Epithelial cell of proximal tubule (primary cell): Measurements from ENCODE around the gene KRT3. TPM values are rescaled to one million over a fixed set of nuclear protein-coding genes. Genes with fewer than 3 reads are reported as not detected.

ENCODE experiments used
- DNase-seq: peaks from one replicate; pipeline ENCODE4 v3.0.0-alpha.2; 2011; ENCODE audit warnings: low read depth
- H3K4me3 ChIP-seq: 2 replicates; pipeline ENCODE4 v1.5.1; 2011; ENCODE audit warnings: low read depth, mild to moderate bottlenecking, low read length
- total RNA-seq: library from RNA; depleted of rRNA; stranded (reverse); fragments of >200 nt; gene quantifications from 2 replicates; pipeline ENCODE4 v1.2.3, GENCODE V29; 2015
- TF ChIP-seq, protein P1 (sequence below): conservative IDR thresholded peaks from 2 replicates; pipeline ENCODE4 v1.5.1; 2012; ENCODE audit warnings: low read depth, mild to moderate bottlenecking, low read length

Gene KRT3
- total RNA-seq, 1 donor from 2014 or later = 0.06 TPM

DNA sequence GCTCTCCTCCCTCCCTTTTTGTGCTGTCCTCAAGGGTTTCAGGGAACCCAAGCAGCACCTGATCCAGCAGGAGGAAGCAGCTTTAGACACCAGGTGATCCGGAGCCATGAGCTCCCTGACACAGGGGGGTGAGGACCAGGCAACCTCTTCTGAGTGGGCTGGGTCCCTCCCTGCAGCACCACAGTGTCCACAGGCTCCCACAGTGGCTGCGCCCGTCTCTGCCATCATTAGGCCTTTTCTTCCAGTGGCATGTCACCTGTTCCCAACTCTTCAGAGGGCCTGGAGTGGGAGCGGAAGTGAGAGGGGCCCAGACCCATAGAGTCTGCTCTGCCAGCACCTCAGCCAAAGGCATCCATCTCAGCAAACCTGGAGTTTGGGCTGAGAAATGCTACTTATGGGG lies 18.4 kb downstream of the KRT3 start:
- no peak for DNase-seq
- H3K4me3 ChIP-seq = no peak overlapping the region
- TF ChIP-seq, protein P1, sequence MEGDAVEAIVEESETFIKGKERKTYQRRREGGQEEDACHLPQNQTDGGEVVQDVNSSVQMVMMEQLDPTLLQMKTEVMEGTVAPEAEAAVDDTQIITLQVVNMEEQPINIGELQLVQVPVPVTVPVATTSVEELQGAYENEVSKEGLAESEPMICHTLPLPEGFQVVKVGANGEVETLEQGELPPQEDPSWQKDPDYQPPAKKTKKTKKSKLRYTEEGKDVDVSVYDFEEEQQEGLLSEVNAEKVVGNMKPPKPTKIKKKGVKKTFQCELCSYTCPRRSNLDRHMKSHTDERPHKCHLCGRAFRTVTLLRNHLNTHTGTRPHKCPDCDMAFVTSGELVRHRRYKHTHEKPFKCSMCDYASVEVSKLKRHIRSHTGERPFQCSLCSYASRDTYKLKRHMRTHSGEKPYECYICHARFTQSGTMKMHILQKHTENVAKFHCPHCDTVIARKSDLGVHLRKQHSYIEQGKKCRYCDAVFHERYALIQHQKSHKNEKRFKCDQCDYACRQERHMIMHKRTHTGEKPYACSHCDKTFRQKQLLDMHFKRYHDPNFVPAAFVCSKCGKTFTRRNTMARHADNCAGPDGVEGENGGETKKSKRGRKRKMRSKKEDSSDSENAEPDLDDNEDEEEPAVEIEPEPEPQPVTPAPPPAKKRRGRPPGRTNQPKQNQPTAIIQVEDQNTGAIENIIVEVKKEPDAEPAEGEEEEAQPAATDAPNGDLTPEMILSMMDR = no peak

DNA sequence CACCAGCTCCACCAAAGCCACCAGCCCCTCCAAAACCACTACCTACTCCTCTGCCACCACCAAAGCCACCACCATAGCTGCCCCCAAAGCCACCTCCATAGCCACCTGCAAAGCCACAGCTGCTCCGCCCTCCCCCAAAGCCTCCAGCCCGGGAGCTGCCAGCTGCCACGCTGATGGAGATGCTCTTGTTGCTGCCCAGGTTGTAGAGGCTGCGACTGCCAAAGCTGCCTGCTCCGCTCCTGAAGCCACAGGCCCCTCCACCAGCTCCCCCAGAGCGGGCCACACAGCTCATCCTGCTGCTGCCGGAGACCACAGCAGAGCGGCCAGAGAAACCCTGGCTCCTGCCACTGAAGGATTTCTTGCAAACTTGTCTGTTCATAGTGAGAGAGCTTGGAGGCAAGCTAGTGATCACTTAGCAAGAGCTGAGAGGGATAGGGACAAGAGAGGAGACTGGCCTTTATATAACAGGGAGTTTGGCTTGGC lies 19.0 kb downstream of the KRT3 start, which contains the start of gene KRT76:
Gene KRT76, minus strand, starts transcription at position 433 of the 483 bp plus-strand sequence. Its CDS starts 54 bp downstream, at position 379.
- no peak within 1 kb of the TSS for H3K4me3 ChIP-seq
- DNase-seq = no peak
- TF ChIP-seq, protein P1 = no peak

DNA sequence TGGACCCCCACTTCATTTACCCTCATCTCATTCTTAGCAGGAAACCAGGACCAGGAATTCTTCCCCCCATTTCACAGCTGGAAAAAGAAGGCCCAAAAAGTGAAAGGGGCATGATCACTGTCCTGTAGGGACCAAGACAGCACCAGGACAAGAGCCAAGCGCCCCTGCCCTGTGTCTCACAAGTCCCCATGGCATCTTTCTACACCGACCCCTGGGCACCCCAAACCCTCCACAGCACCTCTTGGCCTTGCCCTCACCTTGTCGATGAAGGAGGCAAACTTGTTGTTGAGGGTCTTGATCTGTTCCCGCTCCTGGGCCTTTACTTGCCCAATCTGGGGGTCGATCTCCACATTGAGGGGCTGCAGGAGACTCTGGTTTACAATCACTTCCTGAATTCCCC lies 19.5 kb downstream of the KRT3 start:
- no peak overlapping the region for H3K4me3 ChIP-seq
- DNase-seq = no peak
- TF ChIP-seq, protein P1 = no peak

DNA sequence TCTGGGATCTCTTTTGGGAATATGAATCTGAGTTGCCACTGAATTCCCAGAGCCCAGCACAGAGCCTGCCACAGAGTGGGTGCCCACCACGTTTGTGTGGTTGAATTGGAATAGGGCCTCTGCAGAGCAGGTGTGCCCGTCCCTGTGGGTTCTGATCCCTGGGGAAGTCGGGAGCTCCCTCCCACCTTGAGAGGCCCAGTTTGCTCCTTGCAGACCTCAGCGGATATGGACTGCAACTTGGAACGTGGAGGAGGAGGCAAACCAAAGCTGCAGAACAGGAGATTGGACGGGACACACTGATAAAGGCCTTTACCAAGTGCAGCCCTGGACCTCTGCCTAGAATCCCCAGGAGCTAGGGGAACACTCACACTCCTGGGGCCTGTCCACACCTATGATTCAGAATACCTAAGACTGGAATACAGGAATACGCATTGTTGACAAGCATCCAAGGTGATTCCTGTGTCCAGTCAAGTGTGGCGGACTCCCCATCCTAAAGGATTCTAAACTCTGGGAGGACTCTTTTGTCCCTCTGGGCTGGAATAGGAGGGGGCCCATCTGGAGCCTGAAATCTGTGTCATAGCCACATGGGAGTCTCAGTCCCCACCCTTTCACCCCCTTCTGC lies 21.2 kb downstream of the KRT3 start:
- TF ChIP-seq, protein P1 = no peak
- DNase-seq = no peak
- no peak overlapping the region for H3K4me3 ChIP-seq

DNA sequence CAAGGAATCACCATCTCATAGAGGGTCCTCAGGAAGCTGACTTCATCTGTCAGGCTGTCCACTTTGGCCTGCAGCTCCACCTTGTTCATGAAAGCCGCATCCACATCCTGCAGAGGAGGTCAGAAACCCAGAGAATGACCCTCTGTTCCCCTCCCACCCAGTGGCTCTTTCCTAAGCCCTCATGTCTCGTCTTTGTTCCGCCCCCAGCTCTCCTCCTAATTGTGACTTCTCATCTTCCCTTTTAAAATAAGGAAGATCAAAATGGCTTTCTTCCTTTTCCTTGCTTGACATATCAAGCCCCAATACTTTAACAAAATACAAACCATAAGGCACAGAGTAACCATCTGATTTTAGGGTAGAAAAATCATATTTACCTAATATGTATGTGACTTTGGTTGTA lies 23.1 kb downstream of the KRT3 start:
- TF ChIP-seq, protein P1 = no peak
- no peak for DNase-seq
- no peak overlapping the region for H3K4me3 ChIP-seq

DNA sequence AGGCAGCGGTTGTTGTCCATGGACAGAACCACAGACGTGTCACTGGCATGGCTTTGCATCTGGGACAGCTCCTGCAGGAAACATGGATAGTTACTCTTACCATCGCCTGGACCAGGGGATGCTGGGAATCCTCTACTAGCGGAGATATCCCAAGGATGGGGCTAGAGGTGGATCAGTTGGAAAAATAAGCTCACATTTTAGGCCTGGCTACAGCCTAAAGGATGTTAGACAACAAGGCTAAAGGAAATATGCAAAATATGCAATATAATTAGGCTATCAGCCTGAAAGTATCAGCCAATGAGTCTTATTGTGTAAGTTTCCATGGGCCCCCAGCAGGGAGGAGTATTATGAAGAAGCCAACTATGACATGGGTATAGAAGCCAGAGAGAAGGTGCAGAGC lies 23.7 kb downstream of the KRT3 start:
- H3K4me3 ChIP-seq = no peak overlapping the region
- DNase-seq = no peak
- TF ChIP-seq, protein P1 = no peak

DNA sequence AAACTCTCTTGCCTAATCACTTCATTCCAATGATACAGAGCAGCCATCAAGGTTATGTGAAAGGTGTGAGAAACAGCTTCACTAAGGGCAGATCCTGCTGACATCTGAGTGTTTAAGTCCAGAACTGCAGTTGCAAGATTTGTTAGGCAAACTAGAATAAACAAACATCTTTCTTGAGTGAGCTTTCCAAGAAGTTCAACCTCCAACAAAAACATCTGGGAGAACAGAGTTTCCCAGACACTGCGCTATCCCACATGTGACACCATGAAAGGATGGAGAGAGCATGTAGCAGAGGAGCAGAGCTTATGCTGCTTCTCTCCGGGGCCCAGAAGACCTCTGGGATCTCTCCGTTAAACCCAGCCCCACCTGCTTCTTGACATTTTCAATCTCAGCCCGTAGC lies 24.4 kb downstream of the KRT3 start:
- TF ChIP-seq, protein P1 = no peak
- DNase-seq = no peak
- H3K4me3 ChIP-seq = no peak overlapping the region
